HG02973 (cell line): ENCODE measurements around the gene IL20RB.

Experiments
- ATAC-seq: cut with Tn5 transposase; IDR thresholded peaks from one replicate; pipeline ENCODE4 v1.9.1; 2021; ENCODE audit warnings: moderate library complexity; ENCODE audit not compliant: unreplicated experiment

IL20RB gene, protein sequence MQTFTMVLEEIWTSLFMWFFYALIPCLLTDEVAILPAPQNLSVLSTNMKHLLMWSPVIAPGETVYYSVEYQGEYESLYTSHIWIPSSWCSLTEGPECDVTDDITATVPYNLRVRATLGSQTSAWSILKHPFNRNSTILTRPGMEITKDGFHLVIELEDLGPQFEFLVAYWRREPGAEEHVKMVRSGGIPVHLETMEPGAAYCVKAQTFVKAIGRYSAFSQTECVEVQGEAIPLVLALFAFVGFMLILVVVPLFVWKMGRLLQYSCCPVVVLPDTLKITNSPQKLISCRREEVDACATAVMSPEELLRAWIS

DNA sequence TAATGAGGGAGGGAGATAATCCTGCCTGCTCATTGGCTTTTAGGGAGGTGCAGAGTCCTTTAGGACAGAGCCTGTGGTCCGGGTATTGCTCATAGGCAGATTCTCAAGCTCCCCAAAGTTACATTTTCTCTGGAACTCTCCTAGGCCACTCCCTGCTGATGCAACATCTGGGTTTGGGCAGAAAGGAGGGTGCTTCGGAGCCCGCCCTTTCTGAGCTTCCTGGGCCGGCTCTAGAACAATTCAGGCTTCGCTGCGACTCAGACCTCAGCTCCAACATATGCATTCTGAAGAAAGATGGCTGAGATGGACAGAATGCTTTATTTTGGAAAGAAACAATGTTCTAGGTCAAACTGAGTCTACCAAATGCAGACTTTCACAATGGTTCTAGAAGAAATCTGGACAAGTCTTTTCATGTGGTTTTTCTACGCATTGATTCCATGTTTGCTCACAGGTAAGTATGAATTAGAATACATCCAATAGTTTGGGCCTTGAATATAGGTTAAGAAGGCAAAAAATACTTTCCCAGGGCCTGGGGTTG lies at the start of gene IL20RB:
Gene IL20RB, plus strand, starts transcription at position 233 of the 538 bp plus-strand sequence. Its CDS starts 131 bp downstream, at position 364.
- ATAC-seq = no peak

DNA sequence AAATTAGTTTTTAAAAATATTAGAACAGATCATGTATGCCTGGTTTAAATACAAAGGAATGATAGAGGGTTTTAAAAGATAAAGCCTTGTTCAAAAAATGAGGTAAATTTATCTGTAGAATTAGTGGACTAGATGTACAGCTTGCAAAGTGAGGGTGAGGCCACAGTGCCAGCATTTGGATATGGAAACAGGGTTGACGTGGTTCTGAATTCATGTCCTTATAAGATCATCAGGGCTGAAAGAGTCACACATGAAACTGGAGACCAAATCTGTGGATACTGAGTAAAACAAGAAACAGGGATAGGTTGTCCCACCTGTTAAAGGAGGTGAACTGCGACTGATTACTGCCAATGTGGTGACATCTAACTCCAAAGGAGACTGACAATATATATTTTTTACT lies 49.5 kb upstream of the IL20RB start:
- ATAC-seq = no peak

DNA sequence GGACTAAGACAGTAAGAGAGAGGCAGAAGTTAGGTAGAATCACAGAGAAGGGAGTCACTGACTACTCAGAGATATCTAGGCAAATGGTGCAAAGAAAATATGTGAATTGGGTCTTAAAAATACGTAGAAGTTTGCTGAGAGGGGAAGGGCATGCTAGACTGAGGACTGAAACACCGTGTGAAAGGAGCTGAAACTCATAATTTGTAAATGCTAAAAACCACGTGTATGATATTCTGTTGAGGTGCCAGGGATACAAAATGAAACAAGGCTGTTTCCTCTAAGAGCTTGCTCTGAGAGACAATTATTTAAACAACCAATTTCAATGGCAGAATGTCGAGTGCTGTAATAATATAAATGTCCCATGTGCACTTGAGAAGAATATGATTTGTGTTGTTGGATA lies 48.6 kb upstream of the IL20RB start:
- no peak for ATAC-seq

DNA sequence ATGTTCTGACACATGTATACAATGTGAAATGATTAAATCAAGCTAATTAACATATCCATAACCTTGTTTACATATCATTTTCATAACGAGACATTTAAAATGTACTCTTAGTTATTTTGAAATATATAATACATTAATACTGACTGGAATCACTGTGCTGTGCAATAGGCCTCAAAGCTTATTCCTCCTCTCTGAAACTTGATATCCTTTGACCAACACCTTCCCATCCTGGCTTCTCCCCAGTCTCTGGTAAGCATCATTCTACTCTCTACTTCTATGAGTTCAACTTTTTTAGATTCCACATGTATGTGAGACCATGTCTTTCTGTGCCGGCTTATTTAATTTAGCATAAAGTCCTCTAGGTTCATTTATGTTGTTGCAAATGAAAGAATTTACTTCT lies 47.1 kb upstream of the IL20RB start:
- no peak for ATAC-seq

DNA sequence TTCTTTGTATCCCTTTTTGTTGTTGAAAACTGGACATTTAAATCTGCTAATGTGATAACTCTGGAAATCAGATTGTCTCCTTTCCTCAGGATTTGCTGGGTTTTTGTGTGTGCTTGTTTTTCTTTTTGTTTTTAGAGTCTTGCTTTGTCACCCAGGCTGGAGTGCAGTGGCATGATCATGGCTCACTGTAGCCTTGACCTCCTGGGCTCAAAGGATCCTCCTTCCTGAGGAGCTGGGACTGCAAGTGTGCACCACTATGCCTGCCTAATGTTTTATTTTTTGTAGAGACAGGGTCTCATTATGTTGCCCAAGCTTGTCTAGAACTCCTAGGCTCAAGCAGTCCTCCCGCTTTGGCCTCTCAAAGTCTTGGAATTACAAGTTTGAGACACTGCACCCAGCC lies 44.6 kb upstream of the IL20RB start:
- ATAC-seq = no peak

DNA sequence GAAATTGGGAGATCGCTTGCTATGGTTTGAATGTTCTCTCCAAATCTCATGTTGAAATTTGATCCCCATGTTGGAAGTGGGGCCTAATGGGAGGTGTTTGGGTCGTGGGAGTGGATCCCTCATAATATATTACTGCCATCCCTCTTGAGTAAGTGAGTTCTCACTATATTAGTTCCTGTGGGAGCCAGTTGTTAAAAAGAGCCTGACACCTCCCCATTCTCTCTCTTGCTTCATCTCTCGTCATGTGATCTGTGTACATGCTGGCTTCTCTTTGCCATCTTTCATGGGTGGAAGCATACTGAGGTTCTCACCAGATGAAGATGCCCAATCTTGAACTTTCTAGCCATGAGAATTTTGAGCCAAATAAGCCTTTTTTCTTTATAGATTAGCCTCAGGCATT lies 43.0 kb upstream of the IL20RB start:
- ATAC-seq = no peak

DNA sequence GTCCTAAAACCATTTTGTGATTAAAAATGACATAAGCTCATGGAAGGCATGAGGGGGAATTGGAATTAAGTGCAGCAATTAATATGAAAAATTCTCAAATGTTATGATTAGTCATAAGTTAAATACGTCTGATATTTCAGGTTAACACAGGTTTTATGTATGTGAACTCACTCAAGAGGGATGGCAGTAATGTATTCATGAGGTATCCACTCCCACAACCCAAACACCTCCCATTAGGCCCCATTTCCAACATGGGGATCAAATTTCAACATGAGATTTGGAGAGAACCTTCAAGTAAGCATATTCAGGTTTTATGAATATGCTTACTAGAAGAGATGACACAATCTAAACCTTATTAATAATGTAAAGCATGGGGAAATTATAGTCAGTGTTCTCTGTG lies 41.6 kb upstream of the IL20RB start:
- ATAC-seq = no peak

DNA sequence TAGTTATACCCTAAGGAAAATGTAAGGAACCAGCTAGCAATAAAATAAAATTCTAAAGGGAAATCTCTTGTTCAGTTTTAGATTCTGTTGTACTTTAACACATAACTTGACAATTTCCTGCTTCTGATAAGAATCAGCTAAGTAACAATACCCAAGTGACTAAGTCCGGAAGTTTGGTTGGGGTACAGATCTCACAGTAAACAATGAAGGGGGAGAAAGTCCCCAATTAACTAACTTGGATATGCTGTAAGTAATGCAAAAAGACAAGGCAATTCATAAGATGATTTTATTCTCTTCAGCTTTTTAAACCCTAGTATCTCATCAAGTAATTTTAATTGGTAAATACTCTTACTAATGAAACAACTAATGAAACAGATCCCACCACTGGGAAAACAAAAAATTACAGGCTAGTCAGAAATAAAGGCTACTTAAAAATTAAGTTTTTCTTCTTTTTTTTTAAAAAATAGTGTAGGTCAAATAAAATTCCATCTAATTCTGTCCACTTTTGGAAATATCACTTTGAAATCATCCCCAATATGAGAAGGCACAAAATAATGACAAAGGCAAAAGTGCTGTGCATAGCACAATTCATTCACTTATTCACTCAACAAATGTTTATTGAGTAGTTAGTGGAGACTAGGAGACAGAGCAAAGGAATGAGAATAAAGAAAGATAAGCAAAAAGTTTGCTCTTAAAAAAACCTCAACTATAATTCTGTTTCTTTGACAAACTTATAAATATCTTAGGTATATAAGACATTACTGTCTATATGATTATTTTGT lies 37.8 kb upstream of the IL20RB start:
- no peak for ATAC-seq

DNA sequence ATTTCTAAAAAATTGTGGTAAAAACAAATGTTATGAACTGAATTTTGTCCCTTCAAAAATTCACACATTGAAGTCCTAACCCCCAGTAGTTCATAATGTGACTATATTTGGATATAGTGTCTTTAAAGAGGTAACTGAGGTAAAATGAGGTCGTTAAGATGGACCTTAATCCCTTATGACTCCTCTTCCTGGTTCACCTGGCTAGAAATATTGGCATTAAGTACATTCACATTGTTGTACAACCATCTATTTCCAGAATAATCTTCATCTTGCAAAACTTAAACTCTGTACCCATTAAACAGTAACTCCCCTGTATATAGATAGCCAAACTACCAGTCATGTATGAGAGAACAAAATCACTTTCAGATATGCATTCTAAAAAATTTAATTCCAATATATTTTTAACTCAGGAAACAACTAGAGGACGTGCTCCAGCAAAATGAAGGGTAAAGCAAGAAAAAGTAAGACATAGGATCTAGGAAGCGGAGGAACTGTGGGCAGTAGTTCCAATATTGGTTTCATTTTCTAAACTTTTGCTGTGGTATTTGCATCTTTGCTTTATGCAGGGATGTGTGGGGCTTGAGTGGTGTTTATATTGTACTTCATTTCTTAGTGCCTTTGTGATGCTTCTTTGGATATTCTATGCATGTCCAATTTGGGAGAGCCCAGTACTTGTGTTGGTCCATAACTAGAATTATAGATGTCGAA lies 36.7 kb upstream of the IL20RB start:
- ATAC-seq = no peak

DNA sequence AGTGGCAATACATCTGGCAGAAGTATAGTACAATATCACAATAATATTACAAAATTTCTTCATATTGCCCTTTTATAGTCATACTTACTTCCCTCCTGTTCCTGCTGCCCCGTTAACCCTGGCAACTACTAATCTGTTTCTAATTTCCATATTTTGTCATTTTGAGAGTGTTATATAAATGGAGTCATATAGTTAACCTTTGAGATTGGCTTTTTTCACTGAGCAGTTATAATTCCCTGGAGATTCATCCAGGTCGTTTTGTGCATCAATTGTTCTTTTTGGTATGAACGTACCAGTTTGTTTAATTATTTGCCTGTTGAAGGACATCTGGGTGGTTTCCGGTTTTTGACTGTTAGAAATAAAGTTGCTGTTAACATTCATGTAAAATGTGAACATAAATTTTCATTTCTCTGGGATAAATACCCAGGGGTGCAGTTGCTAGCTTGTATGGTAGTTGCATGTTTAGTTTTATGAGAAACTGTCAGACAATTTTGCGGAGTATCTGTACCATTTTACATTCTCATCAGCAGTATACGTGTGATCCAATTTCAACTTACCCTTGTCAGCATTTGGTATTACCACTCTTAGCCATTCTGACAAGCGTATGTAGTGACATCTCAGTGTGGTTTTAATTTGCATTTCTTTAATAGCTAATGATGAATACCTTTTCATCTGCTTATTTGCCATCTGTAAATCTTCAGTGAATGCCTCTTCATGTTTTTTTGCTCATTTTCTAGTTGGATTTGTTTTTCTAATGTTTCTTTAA lies 32.2 kb upstream of the IL20RB start:
- peak; percentile 57 for ATAC-seq

DNA sequence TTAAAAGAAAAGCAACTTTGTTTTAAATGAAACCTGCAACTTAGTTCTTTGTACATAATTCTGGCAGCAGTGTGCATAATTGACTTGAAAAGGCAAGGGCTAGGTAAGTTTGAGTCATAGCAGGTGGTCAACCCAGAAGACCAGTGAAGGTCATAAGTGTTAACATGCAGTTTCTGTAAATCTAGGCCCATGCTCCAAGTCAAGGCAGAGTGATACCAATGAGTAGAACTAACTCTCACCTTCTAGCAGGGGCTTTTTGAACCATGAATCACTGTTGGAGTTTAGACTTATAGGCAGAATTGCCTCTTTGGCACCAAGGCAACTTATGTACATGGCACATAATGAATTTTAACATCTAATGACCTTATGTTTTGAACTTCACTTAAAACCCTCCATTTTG lies 29.5 kb upstream of the IL20RB start:
- ATAC-seq = no peak

DNA sequence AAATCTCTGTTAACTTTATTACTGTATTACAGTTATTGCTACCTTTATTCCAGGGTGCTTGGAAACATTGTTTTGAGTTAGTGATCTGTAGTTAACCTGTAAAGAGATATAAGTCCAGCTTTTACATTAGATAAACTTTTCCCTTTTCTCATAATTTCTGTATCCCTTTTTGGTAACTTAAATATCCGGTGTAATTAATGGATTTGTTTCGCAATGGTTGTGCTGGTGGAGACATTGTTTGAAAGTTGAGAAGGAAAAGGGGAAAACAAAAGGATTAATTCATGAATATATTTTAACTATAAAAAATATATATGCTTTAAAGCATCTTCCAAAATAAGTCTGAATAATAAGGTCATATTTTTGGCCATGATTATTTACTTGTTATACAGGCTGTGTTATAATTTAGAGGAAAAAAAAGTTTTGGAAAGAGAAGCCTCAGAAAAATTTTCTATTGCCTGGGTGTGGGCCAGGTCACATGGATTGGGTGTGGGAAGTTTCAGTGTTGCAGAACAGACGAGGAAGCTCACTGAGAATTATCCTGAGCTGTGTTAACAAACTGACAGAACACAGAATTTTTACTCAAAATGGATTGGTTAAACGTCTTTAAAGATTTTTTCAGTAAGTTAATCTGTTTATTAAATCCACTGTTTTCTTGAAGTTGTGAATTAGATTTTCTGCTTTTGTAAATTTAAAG lies 27.7 kb upstream of the IL20RB start:
- no peak for ATAC-seq

DNA sequence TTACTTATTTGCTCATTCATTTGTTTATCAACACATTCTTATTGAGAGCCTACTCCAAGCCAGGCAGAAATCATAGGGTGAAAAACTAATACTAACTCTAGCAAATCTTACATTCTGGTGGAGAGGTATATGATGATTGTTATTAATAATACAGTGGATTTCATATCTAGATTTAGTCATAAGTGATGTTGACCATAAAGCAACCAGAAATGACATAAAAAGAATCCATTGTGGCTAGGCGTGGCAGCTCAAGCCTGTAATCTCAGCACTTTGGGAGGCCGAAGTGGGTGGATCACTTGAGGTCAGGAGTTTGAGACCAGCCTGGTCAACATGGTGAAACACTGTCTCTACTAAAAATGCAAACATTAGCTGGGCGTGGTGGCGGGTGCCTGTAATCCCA lies 26.2 kb upstream of the IL20RB start:
- no peak for ATAC-seq

DNA sequence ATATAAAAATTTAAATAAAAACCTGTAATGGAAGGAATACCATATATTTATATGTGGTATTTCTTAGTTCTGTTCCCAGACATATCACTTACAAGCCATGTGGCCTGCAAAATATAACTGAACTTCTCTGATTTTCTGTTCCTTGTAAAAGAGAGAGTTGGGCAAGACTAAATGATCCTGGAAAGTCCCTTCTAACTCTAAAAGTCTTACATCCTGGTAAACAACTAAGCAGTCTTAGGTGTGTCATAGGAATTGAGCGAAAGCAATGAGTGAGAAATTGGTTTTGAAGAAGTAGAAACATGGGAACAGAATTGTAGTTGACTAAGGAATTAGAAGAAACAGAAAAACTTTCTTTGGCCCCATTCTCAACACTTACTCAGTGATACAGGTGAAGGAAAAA lies 25.3 kb upstream of the IL20RB start:
- no peak for ATAC-seq

DNA sequence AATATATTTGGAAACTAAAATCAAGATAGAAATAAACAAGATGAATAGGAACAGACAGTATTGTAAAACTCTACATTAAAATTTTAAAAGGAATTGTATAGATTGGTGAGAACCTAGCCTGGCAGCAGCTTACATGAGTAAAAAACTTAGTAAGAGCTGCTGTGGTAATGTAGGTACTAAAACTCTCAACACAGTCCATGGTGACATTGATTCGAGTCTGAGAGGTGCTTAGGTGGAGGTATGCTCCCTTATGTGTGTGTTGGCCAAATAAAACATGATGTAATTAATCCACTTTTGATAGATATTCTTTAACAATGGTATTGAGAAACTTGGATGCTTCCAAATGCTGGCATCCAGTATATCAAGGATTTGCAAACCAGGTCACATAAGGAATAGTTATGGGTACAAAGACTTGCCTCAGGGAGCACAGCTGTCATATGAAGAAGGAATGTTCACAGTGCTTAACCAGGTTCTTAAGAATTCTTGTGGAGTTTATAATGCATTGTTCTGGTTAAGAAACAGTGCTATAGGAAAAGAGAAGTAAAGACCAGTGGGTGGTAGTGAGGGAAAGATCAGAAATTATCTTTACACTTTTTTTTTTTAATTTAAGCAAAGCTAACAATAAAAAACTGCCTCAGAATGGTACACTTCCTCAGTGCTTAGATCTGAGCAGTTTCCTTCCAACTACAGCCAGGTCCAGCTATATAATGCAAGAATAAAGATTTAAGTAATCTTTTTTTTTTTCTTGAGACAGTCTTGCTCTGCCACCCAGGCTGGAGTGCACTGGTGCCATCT lies 24.6 kb upstream of the IL20RB start:
- no peak for ATAC-seq

DNA sequence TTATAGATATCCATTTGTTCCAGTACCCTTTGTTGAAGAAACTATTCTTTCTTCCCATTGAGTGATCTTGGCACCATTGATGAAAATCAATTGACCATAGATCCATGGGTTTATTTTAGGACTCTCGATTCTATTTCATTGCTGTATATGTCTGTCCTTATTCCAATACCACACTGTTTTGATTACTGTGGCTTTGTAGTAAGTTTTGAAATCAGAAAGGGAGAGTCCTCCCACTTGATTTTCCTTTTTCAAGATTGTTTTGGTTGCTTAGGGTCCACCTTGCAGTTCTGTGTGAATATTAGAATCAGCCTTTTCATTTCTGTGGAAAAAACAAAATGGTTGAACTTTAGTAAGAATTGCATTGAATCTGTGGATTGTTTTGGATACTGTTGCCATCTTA lies 20.6 kb upstream of the IL20RB start:
- ATAC-seq = no peak

DNA sequence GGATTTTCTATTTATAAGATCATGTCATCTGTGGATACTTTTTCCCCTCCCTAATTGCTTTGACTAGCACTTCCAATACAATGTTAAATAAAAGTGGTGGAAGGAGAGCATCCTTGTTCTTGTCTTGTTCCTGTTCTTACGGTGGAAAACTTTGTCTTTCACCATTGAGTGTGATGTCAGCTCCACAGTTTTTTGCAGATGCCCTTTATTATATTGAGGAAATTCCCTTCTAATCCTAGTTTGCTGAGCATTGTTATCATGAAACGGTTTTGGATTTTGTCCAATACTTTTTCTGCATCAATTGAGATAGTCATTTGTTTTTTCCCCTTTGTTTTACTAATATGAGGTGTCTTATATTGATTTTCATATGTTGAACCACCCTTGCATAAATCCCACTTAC lies 19.9 kb upstream of the IL20RB start:
- ATAC-seq = no peak

DNA sequence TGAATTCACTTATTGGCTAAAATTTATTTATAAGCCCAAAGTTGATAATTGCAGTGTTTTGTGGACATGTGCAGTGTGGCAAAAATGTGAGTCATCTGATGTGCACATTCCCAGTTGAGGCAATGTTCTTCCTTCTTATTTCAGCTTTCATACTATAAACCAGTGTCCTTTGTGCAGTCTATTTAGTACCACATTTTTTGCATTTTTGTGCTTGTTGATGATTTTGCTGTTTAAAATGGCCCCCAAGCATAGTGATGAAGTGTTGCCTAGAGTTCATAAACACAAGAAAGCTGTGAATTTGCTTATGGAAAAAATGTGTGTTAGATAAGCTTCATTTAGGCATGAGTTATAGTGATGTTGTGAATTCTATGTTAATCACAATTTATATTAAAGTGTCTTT lies 19.4 kb upstream of the IL20RB start:
- no peak for ATAC-seq

DNA sequence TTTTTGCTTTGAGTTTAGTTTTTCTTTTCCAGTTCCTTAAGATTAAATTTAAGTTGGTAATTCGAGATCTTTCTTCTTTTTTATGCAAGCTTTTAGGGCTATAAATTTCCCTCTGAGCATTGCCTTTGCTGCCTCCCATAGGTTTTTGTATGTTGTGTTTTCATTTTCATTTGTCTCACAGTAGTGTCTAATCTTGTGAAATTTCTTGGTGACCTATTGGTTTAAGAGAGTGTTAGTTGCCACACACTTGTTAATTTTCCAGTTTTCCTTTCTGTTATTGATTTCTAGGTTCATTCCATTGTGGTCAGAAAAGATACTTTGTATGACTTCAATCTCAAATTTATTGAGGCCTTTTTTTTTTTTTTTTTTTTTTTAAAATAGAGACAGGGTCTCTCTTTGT lies 18.3 kb upstream of the IL20RB start:
- no peak for ATAC-seq

DNA sequence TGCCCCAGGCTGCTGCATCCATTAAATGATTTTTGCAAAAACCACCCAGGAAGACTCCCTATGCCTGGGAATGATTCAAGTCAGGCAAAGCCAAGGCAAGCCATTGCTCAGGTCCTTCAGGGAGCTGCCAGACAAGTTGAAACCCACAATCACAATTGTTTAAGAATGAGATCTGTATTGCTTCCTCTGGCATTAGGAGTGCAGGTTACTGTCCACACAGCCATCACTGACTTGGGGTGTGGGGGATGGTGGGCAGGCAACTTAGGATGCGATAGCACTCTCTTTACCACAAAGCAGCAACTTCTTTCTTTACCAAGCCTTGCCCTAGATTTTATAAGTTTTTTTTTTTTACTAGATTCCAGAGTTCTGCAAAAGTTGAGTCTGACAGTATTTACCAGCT lies 15.0 kb upstream of the IL20RB start:
- ATAC-seq = no peak
